Hippocampal formation (tissue), 2 donors: ENCODE results near the gene ABCB9.
"Not testable (repeated sequence)": the region's sequence is repeated elsewhere in the genome, so short reads cannot be mapped to it uniquely, and the experiment has no call there.

Source experiments
- DNase-seq, 2 donors: peaks; one replicate each; lab custom pipeline; 2025; lab: John Stamatoyannopoulos, UW

Gene ABCB9

GRCh38 chr12:122937622-122938091 is 28.6 kb downstream of the ABCB9 start:
- no peak for DNase-seq

- DNase-seq: no peak
These were observed 30.9 kb downstream of the ABCB9 start for GRCh38 chr12:122935318-122935717.

GRCh38 chr12:122934722-122935121 is 31.5 kb downstream of the ABCB9 start:
- no peak for DNase-seq

- no peak for DNase-seq
These were observed 34.1 kb downstream of the ABCB9 start for GRCh38 chr12:122932207-122932606.

GRCh38 chr12:122929812-122930211 is 36.5 kb downstream of the ABCB9 start:
- DNase-seq: no peak

- no peak for DNase-seq
These were observed 37.1 kb downstream of the ABCB9 start for GRCh38 chr12:122929148-122929538.

- no peak for DNase-seq
These were observed 37.7 kb downstream of the ABCB9 start for GRCh38 chr12:122928404-122929147.

- DNase-seq: no peak
These were observed 38.4 kb downstream of the ABCB9 start for GRCh38 chr12:122927756-122928403.

- DNase-seq: no peak
These were observed 44.3 kb downstream of the ABCB9 start for GRCh38 chr12:122921917-122922316.

- no peak for DNase-seq
These were observed 45.6 kb downstream of the ABCB9 start for GRCh38 chr12:122920687-122921086.

GRCh38 chr12:122918827-122919226 is 47.4 kb downstream of the ABCB9 start:
- no peak for DNase-seq

- DNase-seq: peak in 1 of 2 donors; percentile 9
These were observed 48.6 kb downstream of the ABCB9 start for GRCh38 chr12:122917507-122918121.

GRCh38 chr12:122909442-122910288 is 56.6 kb downstream of the ABCB9 start:
- peak; percentile 79 to 80 for DNase-seq

GRCh38 chr12:122908915-122909314 is 57.3 kb downstream of the ABCB9 start:
- no peak for DNase-seq

- DNase-seq: not testable (repeated sequence)
These were observed 61.0 kb downstream of the ABCB9 start for GRCh38 chr12:122905258-122905657.

- DNase-seq: no peak
These were observed 62.6 kb downstream of the ABCB9 start for GRCh38 chr12:122903693-122904034.

GRCh38 chr12:122902854-122903692 is 63.2 kb downstream of the ABCB9 start:
- DNase-seq: no peak

- no peak for DNase-seq
These were observed 66.4 kb downstream of the ABCB9 start for GRCh38 chr12:122899887-122900286.

- DNase-seq: no peak
These were observed 69.6 kb downstream of the ABCB9 start for GRCh38 chr12:122896662-122897061.

- DNase-seq: peak in 1 of 2 donors; percentile 57
These were observed 70.3 kb downstream of the ABCB9 start, which contains the start of gene VPS37B for GRCh38 chr12:122895704-122896636. VPS37B (minus strand) TSS chr12:122896124; CDS start chr12:122896062, 62 bp downstream.
